ENCODE measurements around the gene NAIF1.
A peak's percentile ranks its signal among the peaks of the same experiment; 100 is the strongest.

NAIF1 gene

GRCh38 chr9:128106940-128107467 is 39.9 kb upstream of the NAIF1 start:
- no peak overlapping the region for H3K27ac ChIP-seq (replicated peaks; ENCODE audit: low read length)

GRCh38 chr9:128106181-128106939 is 39.2 kb upstream of the NAIF1 start:
- no CpG with 5 or more reads among the region's 23 CpGs for WGBS, 2 donors (ENCODE audit: extremely low coverage in 2 of 2, insufficient read length in 2 of 2, insufficient replicate concordance in 1 of 2)
- Histone ChIP-seq H3K79me1 (ENCODE audit: low read depth, low read length) (no peaks in the 10 kb centered on the region), H4K8ac (ENCODE audit: low read depth, low read length) (no peak overlapping the region), H3K14ac (ENCODE audit: low read length) (no peak overlapping the region), H3K23ac (ENCODE audit: low read depth, low read length, poor library complexity) (peak overlapping the region; percentile 43), H3K4me1 (ENCODE audit: control insufficient read depth in 2 of 2, insufficient read depth in 1 of 2, low read depth in 1 of 2, low read length in 2 of 2) (no peaks in the 10 kb centered on the region), H2AFZ (ENCODE audit: low read length) (no peak overlapping the region), H2AK5ac (ENCODE audit: low read depth, low read length) (no peak overlapping the region), H3K4me2 (ENCODE audit: insufficient read depth, low read length, poor library complexity, severe bottlenecking) (no peak overlapping the region), H3K36me3 (replicated peaks in 1 of 2; ENCODE audit: control insufficient read depth in 2 of 2, insufficient read depth in 2 of 2, low read length in 2 of 2) (peaks cover 59 to 80% of the 10 kb centered on the region in 2 donors), H2BK12ac (ENCODE audit: low read length) (peak overlapping the region; percentile 16), H3K9ac (ENCODE audit: low read depth, low read length, poor library complexity) (no peak overlapping the region), H3K27ac (replicated peaks; ENCODE audit: low read length) (no peak overlapping the region), H3K4ac (ENCODE audit: low read length) (no peak overlapping the region), H3K18ac (ENCODE audit: low read length) (no peak overlapping the region), H3K9me3 (replicated peaks in 1 of 2; ENCODE audit: control insufficient read depth in 2 of 2, insufficient read depth in 1 of 2, low read depth in 1 of 2, low read length in 2 of 2) (peaks cover 0 to 1% of the 10 kb centered on the region in 2 donors), H2BK5ac (ENCODE audit: low read length) (peak overlapping the region; percentile 66), H3K27me3 (ENCODE audit: control insufficient read depth in 3 of 3, insufficient read depth in 3 of 3, low read depth in 1 of 3, low read length in 3 of 3) (no peaks in the 10 kb centered on the region), H2BK120ac (ENCODE audit: low read depth, low read length) (no peak overlapping the region), H3K4me3 (ENCODE audit: low read length in 2 of 2) (no peak overlapping the region), H2BK15ac (ENCODE audit: low read length) (no peak overlapping the region), H4K91ac (ENCODE audit: low read depth, low read length, poor library complexity) (no peak overlapping the region)
- no peak for DNase-seq (ENCODE audit: low spot score)

More at GRCh38 chr9:128106940-128107467, 39.9 kb upstream of the NAIF1 start:
- H3K9ac ChIP-seq (ENCODE audit: low read depth, low read length, poor library complexity) = no peak overlapping the region
- H4K91ac ChIP-seq (ENCODE audit: low read depth, low read length, poor library complexity) = no peak overlapping the region
- H3K4ac ChIP-seq (ENCODE audit: low read length) = no peak overlapping the region
- DNase-seq (ENCODE audit: low spot score) = no peak
- H2AK5ac ChIP-seq (ENCODE audit: low read depth, low read length) = no peak overlapping the region
- H2BK15ac ChIP-seq (ENCODE audit: low read length) = no peak overlapping the region
- no peak overlapping the region for H3K4me2 ChIP-seq (ENCODE audit: insufficient read depth, low read length, poor library complexity, severe bottlenecking)
- H3K23ac ChIP-seq (ENCODE audit: low read depth, low read length, poor library complexity) = peak overlapping the region; percentile 43
- peaks cover 54 to 73% of the 10 kb centered on the region in 2 donors for H3K36me3 ChIP-seq (replicated peaks in 1 of 2; ENCODE audit: control insufficient read depth in 2 of 2, insufficient read depth in 2 of 2, low read length in 2 of 2)
- H2BK5ac ChIP-seq (ENCODE audit: low read length) = peak overlapping the region; percentile 66
- H2AFZ ChIP-seq (ENCODE audit: low read length) = no peak overlapping the region
- no peak overlapping the region for H3K18ac ChIP-seq (ENCODE audit: low read length)
- no peak overlapping the region for H3K4me3 ChIP-seq (ENCODE audit: low read length in 2 of 2)
- no peaks in the 10 kb centered on the region for H3K27me3 ChIP-seq (ENCODE audit: control insufficient read depth in 3 of 3, insufficient read depth in 3 of 3, low read depth in 1 of 3, low read length in 3 of 3)
- peak overlapping the region; percentile 16 for H2BK12ac ChIP-seq (ENCODE audit: low read length)
- no CpG with 5 or more reads among the region's 23 CpGs for WGBS, 2 donors (ENCODE audit: extremely low coverage in 2 of 2, insufficient read length in 2 of 2, insufficient replicate concordance in 1 of 2)
- no peaks in the 10 kb centered on the region for H3K79me1 ChIP-seq (ENCODE audit: low read depth, low read length)
- H3K14ac ChIP-seq (ENCODE audit: low read length) = no peak overlapping the region
- no peak overlapping the region for H4K8ac ChIP-seq (ENCODE audit: low read depth, low read length)
- peaks cover 0 to 1% of the 10 kb centered on the region in 2 donors for H3K9me3 ChIP-seq (replicated peaks in 1 of 2; ENCODE audit: control insufficient read depth in 2 of 2, insufficient read depth in 1 of 2, low read depth in 1 of 2, low read length in 2 of 2)
- no peaks in the 10 kb centered on the region for H3K4me1 ChIP-seq (ENCODE audit: control insufficient read depth in 2 of 2, insufficient read depth in 1 of 2, low read depth in 1 of 2, low read length in 2 of 2)
- no peak overlapping the region for H2BK120ac ChIP-seq (ENCODE audit: low read depth, low read length)

GRCh38 chr9:128105538-128106175 is 38.5 kb upstream of the NAIF1 start:
- Histone ChIP-seq H3K4me3 (ENCODE audit: low read length in 2 of 2) (no peak overlapping the region), H3K27ac (replicated peaks; ENCODE audit: low read length) (no peak overlapping the region), H3K27me3 (ENCODE audit: control insufficient read depth in 3 of 3, insufficient read depth in 3 of 3, low read depth in 1 of 3, low read length in 3 of 3) (no peaks in the 10 kb centered on the region), H2AK5ac (ENCODE audit: low read depth, low read length) (no peak overlapping the region), H2BK5ac (ENCODE audit: low read length) (no peak overlapping the region), H3K18ac (ENCODE audit: low read length) (no peak overlapping the region), H3K4me1 (ENCODE audit: control insufficient read depth in 2 of 2, insufficient read depth in 1 of 2, low read depth in 1 of 2, low read length in 2 of 2) (no peaks in the 10 kb centered on the region), H3K4me2 (ENCODE audit: insufficient read depth, low read length, poor library complexity, severe bottlenecking) (no peak overlapping the region), H2BK12ac (ENCODE audit: low read length) (peak overlapping the region; percentile 58), H2BK15ac (ENCODE audit: low read length) (no peak overlapping the region), H2AFZ (ENCODE audit: low read length) (no peak overlapping the region), H3K23ac (ENCODE audit: low read depth, low read length, poor library complexity) (peak overlapping the region; percentile 65), H3K36me3 (replicated peaks in 1 of 2; ENCODE audit: control insufficient read depth in 2 of 2, insufficient read depth in 2 of 2, low read length in 2 of 2) (peaks cover 66 to 87% of the 10 kb centered on the region in 2 donors), H2BK120ac (ENCODE audit: low read depth, low read length) (no peak overlapping the region), H3K14ac (ENCODE audit: low read length) (no peak overlapping the region), H3K4ac (ENCODE audit: low read length) (no peak overlapping the region), H3K9me3 (replicated peaks in 1 of 2; ENCODE audit: control insufficient read depth in 2 of 2, insufficient read depth in 1 of 2, low read depth in 1 of 2, low read length in 2 of 2) (peaks cover 0 to 1% of the 10 kb centered on the region in 2 donors), H4K8ac (ENCODE audit: low read depth, low read length) (no peak overlapping the region), H3K9ac (ENCODE audit: low read depth, low read length, poor library complexity) (peak overlapping the region; percentile 21), H4K91ac (ENCODE audit: low read depth, low read length, poor library complexity) (no peak overlapping the region), H3K79me1 (ENCODE audit: low read depth, low read length) (no peaks in the 10 kb centered on the region)
- no peak for DNase-seq (ENCODE audit: low spot score)
- WGBS, 2 donors (ENCODE audit: extremely low coverage in 2 of 2, insufficient read length in 2 of 2, insufficient replicate concordance in 1 of 2) = no CpG with 5 or more reads among the region's 21 CpGs

- H3K4me1 ChIP-seq (ENCODE audit: control insufficient read depth in 2 of 2, insufficient read depth in 1 of 2, low read depth in 1 of 2, low read length in 2 of 2) = peaks cover 7 to 12% of the 10 kb centered on the region in 2 donors
- H2BK15ac ChIP-seq (ENCODE audit: low read length) = no peak overlapping the region
- no peak overlapping the region for H3K4ac ChIP-seq (ENCODE audit: low read length)
- H3K9me3 ChIP-seq (replicated peaks in 1 of 2; ENCODE audit: control insufficient read depth in 2 of 2, insufficient read depth in 1 of 2, low read depth in 1 of 2, low read length in 2 of 2) = peaks cover 0 to 1% of the 10 kb centered on the region in 2 donors
- no peak overlapping the region for H3K4me2 ChIP-seq (ENCODE audit: insufficient read depth, low read length, poor library complexity, severe bottlenecking)
- H4K91ac ChIP-seq (ENCODE audit: low read depth, low read length, poor library complexity) = no peak overlapping the region
- H2BK12ac ChIP-seq (ENCODE audit: low read length) = no peak overlapping the region
- H3K14ac ChIP-seq (ENCODE audit: low read length) = no peak overlapping the region
- H3K36me3 ChIP-seq (replicated peaks in 1 of 2; ENCODE audit: control insufficient read depth in 2 of 2, insufficient read depth in 2 of 2, low read length in 2 of 2) = peaks cover 64 to 85% of the 10 kb centered on the region in 2 donors
- H3K18ac ChIP-seq (ENCODE audit: low read length) = no peak overlapping the region
- no peak overlapping the region for H3K4me3 ChIP-seq (ENCODE audit: low read length in 2 of 2)
- DNase-seq (ENCODE audit: low spot score) = no peak
- no peak overlapping the region for H3K23ac ChIP-seq (ENCODE audit: low read depth, low read length, poor library complexity)
- H2BK5ac ChIP-seq (ENCODE audit: low read length) = no peak overlapping the region
- H2BK120ac ChIP-seq (ENCODE audit: low read depth, low read length) = no peak overlapping the region
- H3K27me3 ChIP-seq (ENCODE audit: control insufficient read depth in 3 of 3, insufficient read depth in 3 of 3, low read depth in 1 of 3, low read length in 3 of 3) = no peaks in the 10 kb centered on the region
- no peak overlapping the region for H4K8ac ChIP-seq (ENCODE audit: low read depth, low read length)
- no CpG with 5 or more reads among the region's 6 CpGs for WGBS, 2 donors (ENCODE audit: extremely low coverage in 2 of 2, insufficient read length in 2 of 2, insufficient replicate concordance in 1 of 2)
- H2AK5ac ChIP-seq (ENCODE audit: low read depth, low read length) = no peak overlapping the region
- H2AFZ ChIP-seq (ENCODE audit: low read length) = no peak overlapping the region
- H3K27ac ChIP-seq (replicated peaks; ENCODE audit: low read length) = no peak overlapping the region
- H3K9ac ChIP-seq (ENCODE audit: low read depth, low read length, poor library complexity) = no peak overlapping the region
- H3K79me1 ChIP-seq (ENCODE audit: low read depth, low read length) = peaks cover 5% of the 10 kb centered on the region
These were observed 37.1 kb upstream of the NAIF1 start for GRCh38 chr9:128104171-128104618.

Measured in neuronal stem cell (in vitro differentiated cells).